ENCODE data around the gene AXIN2. TPM values are rescaled to one million over a fixed set of nuclear protein-coding genes. Genes with fewer than 3 reads are reported as not detected.

Gene AXIN2
- total RNA-seq, 1 experiment from 2014 or later: 2.4 TPM

- intact Hi-C loops (cut with micrococcal nuclease; ENCODE audit: unreplicated experiment) (no loop called here), in situ Hi-C loops (cut with HindIII; ENCODE audit: low pct_unique_long_range_greater_than_20kb, low sequenced_read_pairs) (no loop called here)
- DNase-seq (ENCODE audit: low read depth, low spot score) (no peak), ATAC-seq (no peak)
- POLR2A ChIA-PET: no interaction called here
- Histone ChIP-seq H3K36me3 (ENCODE audit: control insufficient read depth, insufficient read depth, low read length) (no peaks in the 10 kb centered on the region), H3K4me3 (ENCODE audit: low read depth in 2 of 2, low read length in 2 of 2) (no peak overlapping the region), H3K4me1 (ENCODE audit: control insufficient read depth, insufficient read depth, low read length) (no peaks in the 10 kb centered on the region), H3K9me3 (ENCODE audit: control insufficient read depth, insufficient read depth, low read depth, low read length) (no peaks in the 10 kb centered on the region), H3K27me3 (ENCODE audit: control insufficient read depth, insufficient read depth, low read length) (no peaks in the 10 kb centered on the region), H3K27ac (ENCODE audit: low read length) (no peak overlapping the region)
- CTCF ChIA-PET: no interaction called here
- no TSS peak for BruUV-seq (replicated peaks)
- TF ChIP-seq POLR2AphosphoS5 (IDR thresholded peaks at IDR 0.05; ENCODE audit: low read depth, low read length) (no peak), SIN3A (IDR thresholded peaks at IDR 0.05; ENCODE audit: borderline replicate concordance, insufficient read depth, low read depth, low read length) (no peak), TCF7L2 (IDR thresholded peaks at IDR 0.05; ENCODE audit: low read depth, low read length) (no peak), REST (IDR thresholded peaks at IDR 0.05; ENCODE audit: insufficient read depth in 1 of 2, low read depth in 2 of 2, low read length in 1 of 2) (no peak), CTCF (IDR thresholded peaks at IDR 0.05) (no peak)
Observed at GRCh38 chr17:65535777-65536572, 25.5 kb downstream of the AXIN2 start.

DNA sequence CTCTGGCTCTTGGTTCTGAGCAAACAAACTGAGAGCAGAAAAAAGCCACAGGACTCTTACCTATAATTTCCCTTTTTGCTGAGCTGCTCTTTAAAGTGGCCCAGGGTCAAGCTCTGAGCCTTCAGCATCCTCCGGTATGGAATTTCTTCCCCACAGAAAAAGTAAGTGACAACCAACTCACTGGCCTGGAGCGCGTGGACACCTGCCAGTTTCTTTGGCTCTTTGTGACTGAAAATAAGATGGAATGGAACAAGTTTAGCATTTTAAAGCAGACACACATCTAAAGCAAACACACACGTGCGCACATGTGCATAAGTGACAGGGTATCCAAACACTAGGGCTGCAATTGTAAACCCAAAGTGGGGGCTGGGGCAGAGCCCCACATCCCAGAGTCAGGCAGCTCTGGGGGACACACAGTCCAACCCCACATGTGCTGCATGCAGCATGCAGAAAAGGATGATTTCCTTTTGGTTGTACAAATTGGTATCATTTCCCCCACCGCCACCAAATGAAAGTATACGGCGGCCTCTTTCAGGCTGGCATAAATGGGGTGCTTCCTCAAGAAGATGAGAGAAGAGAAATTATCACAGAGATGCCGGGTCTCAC is 27.5 kb downstream of the AXIN2 start:
- no TSS peak for BruUV-seq (replicated peaks)
- CTCF ChIA-PET: no interaction called here
- Histone ChIP-seq H3K27me3 (ENCODE audit: control insufficient read depth, insufficient read depth, low read length) (no peaks in the 10 kb centered on the region), H3K9me3 (ENCODE audit: control insufficient read depth, insufficient read depth, low read depth, low read length) (no peaks in the 10 kb centered on the region), H3K36me3 (ENCODE audit: control insufficient read depth, insufficient read depth, low read length) (no peaks in the 10 kb centered on the region), H3K27ac (ENCODE audit: low read length) (no peak overlapping the region), H3K4me3 (ENCODE audit: low read depth in 2 of 2, low read length in 2 of 2) (no peak overlapping the region), H3K4me1 (ENCODE audit: control insufficient read depth, insufficient read depth, low read length) (no peaks in the 10 kb centered on the region)
- no peak for DNase-seq (ENCODE audit: low read depth, low spot score)
- in situ Hi-C loops (cut with HindIII; ENCODE audit: low pct_unique_long_range_greater_than_20kb, low sequenced_read_pairs): no loop called here
- TF ChIP-seq CTCF (IDR thresholded peaks at IDR 0.05) (no peak), SIN3A (IDR thresholded peaks at IDR 0.05; ENCODE audit: borderline replicate concordance, insufficient read depth, low read depth, low read length) (no peak), POLR2AphosphoS5 (IDR thresholded peaks at IDR 0.05; ENCODE audit: low read depth, low read length) (no peak), TCF7L2 (IDR thresholded peaks at IDR 0.05; ENCODE audit: low read depth, low read length) (no peak), REST (IDR thresholded peaks at IDR 0.05; ENCODE audit: insufficient read depth in 1 of 2, low read depth in 2 of 2, low read length in 1 of 2) (no peak)
- intact Hi-C loops (cut with micrococcal nuclease; ENCODE audit: unreplicated experiment): no loop called here
- POLR2A ChIA-PET: no interaction called here
- ATAC-seq: no peak
